Measurements from ENCODE around the gene NEU1. TPM values are rescaled to one million over a fixed set of nuclear protein-coding genes. Genes with fewer than 3 reads are reported as not detected.

Gene NEU1
- polyA plus RNA-seq, 1 of the 3 experiments (the other 2 are of a cell fraction): 43.0 TPM

- no peak for TF ChIP-seq IRF3 (IDR thresholded peaks at IDR 0.05; ENCODE audit: low read depth, low read length)
- no peak for TF ChIP-seq CHD2 (IDR thresholded peaks at IDR 0.05; ENCODE audit: low read length, partially characterized antibody)
- TF ChIP-seq JUND (IDR thresholded peaks at IDR 0.05): no peak
- no peak for TF ChIP-seq NRF1 (IDR thresholded peaks at IDR 0.05; ENCODE audit: low read depth, low read length)
- TF ChIP-seq FOXM1 (IDR thresholded peaks at IDR 0.05; ENCODE audit: low read depth): no peak
- TF ChIP-seq EZH2phosphoT487 (IDR thresholded peaks at IDR 0.05; ENCODE audit: borderline replicate concordance, low read depth): no peak
- TF ChIP-seq GATA2 (CRISPR knock-in tag; IDR thresholded peaks at IDR 0.05): no peak
Observed at GRCh38 chr6:31879901-31880300, 17.3 kb upstream of the NEU1 start (continued).

- no peak for DNase-seq
- no peak overlapping the region for H3K27ac ChIP-seq (ENCODE audit: low read depth in 2 of 2, low read length in 1 of 2)
- H2AFZ ChIP-seq (ENCODE audit: low read depth): no peak overlapping the region
- H3K79me2 ChIP-seq (ENCODE audit: insufficient read depth): no peaks in the 10 kb centered on the region
- H4K20me1 ChIP-seq (ENCODE audit: insufficient read depth): no peaks in the 10 kb centered on the region
- TF ChIP-seq YY1 (IDR thresholded peaks at IDR 0.05; ENCODE audit: low read depth) (no peak), PBX3 (IDR thresholded peaks at IDR 0.05) (no peak), FOSL2 (IDR thresholded peaks at IDR 0.05; ENCODE audit: borderline replicate concordance, low read depth) (no peak), RCOR1 (IDR thresholded peaks at IDR 0.05; ENCODE audit: low read length) (no peak), IRF3 (IDR thresholded peaks at IDR 0.05; ENCODE audit: low read depth, low read length) (no peak), MXI1 (IDR thresholded peaks at IDR 0.05; ENCODE audit: low read depth, low read length) (no peak), MEF2A (IDR thresholded peaks at IDR 0.05; ENCODE audit: borderline replicate concordance, low read depth) (no peak), RAD21 (IDR thresholded peaks at IDR 0.05; ENCODE audit: low read length) (no peak), SIN3A (IDR thresholded peaks at IDR 0.05; ENCODE audit: borderline replicate concordance, low read depth, low read length) (no peak), EZH2phosphoT487 (IDR thresholded peaks at IDR 0.05; ENCODE audit: borderline replicate concordance, low read depth) (no peak), ZBTB33 (IDR thresholded peaks at IDR 0.05; ENCODE audit: borderline replicate concordance, low read depth) (no peak), TEAD4 (IDR thresholded peaks at IDR 0.05; ENCODE audit: borderline replicate concordance, insufficient read depth) (no peak), JUND (IDR thresholded peaks at IDR 0.05) (no peak)
- TF ChIP-seq, protein P1, sequence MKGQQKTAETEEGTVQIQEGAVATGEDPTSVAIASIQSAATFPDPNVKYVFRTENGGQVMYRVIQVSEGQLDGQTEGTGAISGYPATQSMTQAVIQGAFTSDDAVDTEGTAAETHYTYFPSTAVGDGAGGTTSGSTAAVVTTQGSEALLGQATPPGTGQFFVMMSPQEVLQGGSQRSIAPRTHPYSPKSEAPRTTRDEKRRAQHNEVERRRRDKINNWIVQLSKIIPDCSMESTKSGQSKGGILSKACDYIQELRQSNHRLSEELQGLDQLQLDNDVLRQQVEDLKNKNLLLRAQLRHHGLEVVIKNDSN (IDR thresholded peaks at IDR 0.05; ENCODE audit: borderline replicate concordance, low read depth): no peak
- TF ChIP-seq, protein P2, sequence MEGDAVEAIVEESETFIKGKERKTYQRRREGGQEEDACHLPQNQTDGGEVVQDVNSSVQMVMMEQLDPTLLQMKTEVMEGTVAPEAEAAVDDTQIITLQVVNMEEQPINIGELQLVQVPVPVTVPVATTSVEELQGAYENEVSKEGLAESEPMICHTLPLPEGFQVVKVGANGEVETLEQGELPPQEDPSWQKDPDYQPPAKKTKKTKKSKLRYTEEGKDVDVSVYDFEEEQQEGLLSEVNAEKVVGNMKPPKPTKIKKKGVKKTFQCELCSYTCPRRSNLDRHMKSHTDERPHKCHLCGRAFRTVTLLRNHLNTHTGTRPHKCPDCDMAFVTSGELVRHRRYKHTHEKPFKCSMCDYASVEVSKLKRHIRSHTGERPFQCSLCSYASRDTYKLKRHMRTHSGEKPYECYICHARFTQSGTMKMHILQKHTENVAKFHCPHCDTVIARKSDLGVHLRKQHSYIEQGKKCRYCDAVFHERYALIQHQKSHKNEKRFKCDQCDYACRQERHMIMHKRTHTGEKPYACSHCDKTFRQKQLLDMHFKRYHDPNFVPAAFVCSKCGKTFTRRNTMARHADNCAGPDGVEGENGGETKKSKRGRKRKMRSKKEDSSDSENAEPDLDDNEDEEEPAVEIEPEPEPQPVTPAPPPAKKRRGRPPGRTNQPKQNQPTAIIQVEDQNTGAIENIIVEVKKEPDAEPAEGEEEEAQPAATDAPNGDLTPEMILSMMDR (IDR thresholded peaks at IDR 0.05): no peak
- no peaks in the 10 kb centered on the region for H3K27me3 ChIP-seq (ENCODE audit: insufficient read depth)
- no peak overlapping the region for H3K4me2 ChIP-seq
- H3K9ac ChIP-seq: no peak overlapping the region
- 93% methylated on average over 13 of the region's 13 CpGs for WGBS (ENCODE audit: low lambda C conversion rate)
- no peak overlapping the region for H3K4me3 ChIP-seq (ENCODE audit: low read depth in 2 of 2, low read length in 1 of 2)
- ChIA-PET CTCF (no interaction called here), POLR2A (no interaction called here)
- H3K36me3 ChIP-seq (replicated peaks in 1 of 2; ENCODE audit: control insufficient read depth in 1 of 2, insufficient read depth in 2 of 2, low read length in 1 of 2): peaks cover 0 to 39% of the 10 kb centered on the region in 2 experiments
- H3K9me3 ChIP-seq: no peaks in the 10 kb centered on the region
- H3K9me2 ChIP-seq: no peaks in the 10 kb centered on the region
- H3F3A ChIP-seq (replicated peaks; ENCODE audit: insufficient read depth): peaks cover 5% of the 10 kb centered on the region
- H3K4me1 ChIP-seq (ENCODE audit: control insufficient read depth in 1 of 2, insufficient read depth in 2 of 2, low read depth in 1 of 2, low read length in 1 of 2): no peaks in the 10 kb centered on the region
Observed at GRCh38 chr6:31879143-31879542, 16.5 kb upstream of the NEU1 start.
